Neural crest cell (in vitro differentiated cells): ENCODE data around the gene PSMG1. TPM values are rescaled to one million over a fixed set of nuclear protein-coding genes. Genes with fewer than 3 reads are reported as not detected.

ENCODE experiments used
- DNase-seq: peaks from one replicate; pipeline ENCODE4 v3.0.0; 2021; ENCODE audit warnings: low read depth, mixed read lengths, low spot score
- H3K27ac Mint-ChIP-seq: one replicate; pipeline ENCODE4 v1.8.0; 2021; ENCODE audit warnings: mild to moderate bottlenecking, mixed read lengths; ENCODE audit not compliant: unreplicated experiment
- H3K27me3 Mint-ChIP-seq: 2 replicates; pipeline ENCODE4 v1.8.0; 2021; ENCODE audit warnings: low read depth, mild to moderate bottlenecking, mixed read lengths
- H3K36me3 Mint-ChIP-seq: 2 replicates; pipeline ENCODE4 v1.8.0; 2021; ENCODE audit warnings: low read depth, mild to moderate bottlenecking, mixed read lengths
- H3K4me1 Mint-ChIP-seq: 2 replicates; pipeline ENCODE4 v1.8.0; 2021; ENCODE audit warnings: mixed read lengths
- H3K4me3 Mint-ChIP-seq: one replicate; pipeline ENCODE4 v1.8.0; 2021; ENCODE audit warnings: mild to moderate bottlenecking, mixed read lengths
- H3K9me3 Mint-ChIP-seq: 2 replicates; pipeline ENCODE4 v1.8.0; 2021; ENCODE audit warnings: mixed read lengths
- CTCF ChIP-seq: fragments of 200-600 bp; sonication (generic); conservative IDR thresholded peaks from 2 replicates; pipeline ENCODE4 v1.5.0; 2021; ENCODE audit warnings: antibody characterized with exemption, mild to moderate bottlenecking
- total RNA-seq: library from RNA; stranded (reverse); gene quantifications from 2 replicates; pipeline ENCODE4 v1.2.1, GENCODE V29; 2021

Gene PSMG1
- total RNA-seq, 1 donor from 2014 or later, result 71.2 TPM

GRCh38 chr21:39220150-39220549, 36.9 kb upstream of the PSMG1 start:
- peaks cover 8% of the 10 kb centered on the region for H3K4me1 Mint-ChIP-seq
- H3K4me3 Mint-ChIP-seq, result no peak overlapping the region
- H3K27ac Mint-ChIP-seq, result no peak overlapping the region
- TF ChIP-seq CTCF, result no peak
- no peaks in the 10 kb centered on the region for H3K9me3 Mint-ChIP-seq
- DNase-seq, result no peak
- H3K36me3 Mint-ChIP-seq, result peaks cover 6% of the 10 kb centered on the region
- no peaks in the 10 kb centered on the region for H3K27me3 Mint-ChIP-seq

GRCh38 chr21:39218082-39218409, 34.8 kb upstream of the PSMG1 start:
- no peak overlapping the region for H3K27ac Mint-ChIP-seq
- TF ChIP-seq CTCF, result no peak
- no peaks in the 10 kb centered on the region for H3K9me3 Mint-ChIP-seq
- H3K36me3 Mint-ChIP-seq, result peaks cover 3% of the 10 kb centered on the region
- H3K4me3 Mint-ChIP-seq, result no peak overlapping the region
- no peaks in the 10 kb centered on the region for H3K27me3 Mint-ChIP-seq
- DNase-seq, result no peak
- H3K4me1 Mint-ChIP-seq, result peaks cover 5% of the 10 kb centered on the region

GRCh38 chr21:39217356-39218081, 34.3 kb upstream of the PSMG1 start:
- no peak overlapping the region for H3K27ac Mint-ChIP-seq
- no peak for DNase-seq
- no peak overlapping the region for H3K4me3 Mint-ChIP-seq
- H3K36me3 Mint-ChIP-seq, result peaks cover 3% of the 10 kb centered on the region
- TF ChIP-seq CTCF, result no peak
- H3K9me3 Mint-ChIP-seq, result no peaks in the 10 kb centered on the region
- peaks cover 5% of the 10 kb centered on the region for H3K4me1 Mint-ChIP-seq
- no peaks in the 10 kb centered on the region for H3K27me3 Mint-ChIP-seq

- Mint-ChIP-seq H3K27me3 (no peaks in the 10 kb centered on the region), H3K36me3 (peaks cover 4% of the 10 kb centered on the region), H3K9me3 (no peaks in the 10 kb centered on the region), H3K27ac (no peak overlapping the region), H3K4me1 (peaks cover 5% of the 10 kb centered on the region), H3K4me3 (no peak overlapping the region)
- DNase-seq, result no peak
- no peak for TF ChIP-seq CTCF
Observed at GRCh38 chr21:39216290-39216689, 33.0 kb upstream of the PSMG1 start.

GRCh38 chr21:39215078-39215477, 31.8 kb upstream of the PSMG1 start:
- peaks cover 4% of the 10 kb centered on the region for H3K36me3 Mint-ChIP-seq
- no peak for TF ChIP-seq CTCF
- H3K27ac Mint-ChIP-seq, result no peak overlapping the region
- H3K27me3 Mint-ChIP-seq, result no peaks in the 10 kb centered on the region
- no peak overlapping the region for H3K4me3 Mint-ChIP-seq
- H3K9me3 Mint-ChIP-seq, result no peaks in the 10 kb centered on the region
- DNase-seq, result no peak
- H3K4me1 Mint-ChIP-seq, result peaks cover under 1% of the 10 kb centered on the region
